Testis (tissue), 2 donors: Measurements from ENCODE around the gene SETD1A.

Experiments used
- POLR2A ChIP-seq: fragments of 450-650 bp; IDR thresholded peaks from one replicate; pipeline ENCODE4 v1.6.1; 2017; ENCODE audit warnings: antibody characterized with exemption, mild to moderate bottlenecking, moderate library complexity
- TF ChIP-seq, protein P1 (sequence below), 3 experiments: fragments of 450-650 bp in 2 of 3; fragments of 200-600 bp in 1 of 3; sonication (generic) in 1 of 3; IDR thresholded peaks; one replicate each; pipeline ENCODE4 v1.5.1; 2016 to 2019; ENCODE audit warnings: antibody characterized with exemption in 3 of 3, mild to moderate bottlenecking in 2 of 3, moderate library complexity in 1 of 3

DNA sequence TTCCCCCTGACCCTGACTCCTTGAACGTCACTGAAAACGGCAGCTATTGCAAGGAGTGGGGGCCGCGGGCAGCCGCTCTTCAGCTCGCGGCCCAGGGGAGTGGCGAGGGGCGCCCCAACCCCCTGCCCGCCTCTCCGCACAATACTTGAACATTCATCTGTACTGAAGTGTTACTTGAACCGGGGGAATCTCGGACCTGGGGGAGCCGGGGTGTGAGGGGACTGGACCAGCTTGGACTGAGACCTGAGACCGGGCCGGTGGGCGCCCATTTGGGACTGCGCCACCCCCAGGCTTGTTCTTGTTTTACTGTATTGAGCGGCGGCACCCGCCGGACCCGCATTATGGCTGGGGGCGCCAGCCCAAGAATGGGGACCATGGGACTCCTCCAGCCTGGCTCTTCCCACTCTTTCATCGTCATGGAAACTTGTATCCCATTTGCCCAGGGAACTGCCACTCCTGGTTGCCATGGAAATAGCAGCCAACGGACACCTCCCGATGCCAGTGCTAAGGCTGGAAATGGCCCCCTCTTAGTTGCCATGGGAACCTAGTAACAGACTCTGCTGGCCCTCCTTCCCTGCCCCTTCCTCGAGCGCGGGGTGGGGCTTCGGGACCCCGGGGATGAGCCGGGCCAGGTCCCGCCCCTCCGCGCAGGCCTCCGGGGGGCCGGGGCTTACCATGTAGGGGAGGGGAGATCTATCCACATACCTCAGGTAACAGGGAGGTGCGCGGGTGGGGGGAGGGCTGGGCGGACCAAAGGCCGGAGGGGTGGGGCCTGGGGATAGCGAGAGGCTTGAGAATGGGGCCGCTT lies 9.5 kb upstream of the SETD1A start:
- TF ChIP-seq, protein P1, sequence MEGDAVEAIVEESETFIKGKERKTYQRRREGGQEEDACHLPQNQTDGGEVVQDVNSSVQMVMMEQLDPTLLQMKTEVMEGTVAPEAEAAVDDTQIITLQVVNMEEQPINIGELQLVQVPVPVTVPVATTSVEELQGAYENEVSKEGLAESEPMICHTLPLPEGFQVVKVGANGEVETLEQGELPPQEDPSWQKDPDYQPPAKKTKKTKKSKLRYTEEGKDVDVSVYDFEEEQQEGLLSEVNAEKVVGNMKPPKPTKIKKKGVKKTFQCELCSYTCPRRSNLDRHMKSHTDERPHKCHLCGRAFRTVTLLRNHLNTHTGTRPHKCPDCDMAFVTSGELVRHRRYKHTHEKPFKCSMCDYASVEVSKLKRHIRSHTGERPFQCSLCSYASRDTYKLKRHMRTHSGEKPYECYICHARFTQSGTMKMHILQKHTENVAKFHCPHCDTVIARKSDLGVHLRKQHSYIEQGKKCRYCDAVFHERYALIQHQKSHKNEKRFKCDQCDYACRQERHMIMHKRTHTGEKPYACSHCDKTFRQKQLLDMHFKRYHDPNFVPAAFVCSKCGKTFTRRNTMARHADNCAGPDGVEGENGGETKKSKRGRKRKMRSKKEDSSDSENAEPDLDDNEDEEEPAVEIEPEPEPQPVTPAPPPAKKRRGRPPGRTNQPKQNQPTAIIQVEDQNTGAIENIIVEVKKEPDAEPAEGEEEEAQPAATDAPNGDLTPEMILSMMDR (IDR thresholded peaks at IDR 0.05), result no peak
- no peak for TF ChIP-seq POLR2A
